H1 (cell line): Measurements from ENCODE around the gene FADS2. TPM values are rescaled to one million over a fixed set of nuclear protein-coding genes. Genes with fewer than 3 reads are reported as not detected.

Experiments used
- CTCF ChIA-PET: fragments of 300-600 bp; sonication (Branson Sonifier 250); formaldehyde crosslinking; loops from one replicate; lab custom pipeline; 2021; ENCODE audit not compliant: partially characterized antibody; lab: Charles Lee
- POLR2A ChIA-PET: fragments of 300-600 bp; sonication (Branson Sonifier 250); formaldehyde crosslinking; loops from one replicate; lab custom pipeline; 2021; ENCODE audit warnings: inconsistent platforms; ENCODE audit not compliant: partially characterized antibody; lab: Charles Lee
- DNase-seq, 2 experiments: peaks; one replicate each; pipeline versions ENCODE4 v3.0.0 to v3.0.0-alpha.2; 2010 to 2022; ENCODE audit warnings: low spot score in 2 of 2, low read depth in 1 of 2, mixed read lengths in 1 of 2
- FAIRE-seq: peaks from 2 replicates; lab custom pipeline; 2011; peaks lifted over from hg19 to GRCh38; lab: Jason Lieb, UNC
- H2AFZ ChIP-seq: 2 replicates; pipeline ENCODE4 v1.8.1; 2012; ENCODE audit warnings: low read length, inconsistent platforms
- H2AK5ac ChIP-seq: 2 replicates; pipeline ENCODE4 v1.6.1; 2013; ENCODE audit warnings: low read depth, low read length
- H2BK120ac ChIP-seq: replicated peaks from 2 replicates; pipeline ENCODE3; 2013; ENCODE audit warnings: low read depth, low read length, inconsistent platforms
- H2BK12ac ChIP-seq: 2 replicates; pipeline ENCODE4 v1.6.1; 2013; ENCODE audit warnings: low read depth, low read length
- H2BK15ac ChIP-seq: 2 replicates; pipeline ENCODE4 v1.6.1; 2013; ENCODE audit warnings: low read length
- H2BK20ac ChIP-seq: 2 replicates; pipeline ENCODE4 v1.6.1; 2013; ENCODE audit warnings: low read length
- H2BK5ac ChIP-seq: 2 replicates; pipeline ENCODE4 v1.6.1; 2013; ENCODE audit warnings: low read depth, low read length
- H3K14ac ChIP-seq: 2 replicates; pipeline ENCODE4 v1.6.1; 2013; ENCODE audit warnings: inconsistent platforms; ENCODE audit not compliant: insufficient read length
- H3K18ac ChIP-seq: 2 replicates; pipeline ENCODE4 v1.6.1; 2013; ENCODE audit warnings: low read length; ENCODE audit errors: extremely low read depth
- H3K23ac ChIP-seq: 2 replicates; pipeline ENCODE4 v1.6.1; 2013; ENCODE audit warnings: inconsistent platforms; ENCODE audit not compliant: insufficient read length
- H3K23me2 ChIP-seq: 2 replicates; pipeline ENCODE4 v1.6.1; 2013; ENCODE audit warnings: low read depth, low read length
- H3K27ac ChIP-seq: 2 replicates; pipeline ENCODE4 v1.6.1; 2011; ENCODE audit warnings: low read depth, low read length, inconsistent platforms
- H3K27me3 ChIP-seq, 4 experiments: replicated peaks in 1 of 4; 1 replicate in 1 of 4; 2 replicates in 3 of 4; pipeline versions ENCODE4 v1.6.1 to v1.8.1; 2011 to 2013; ENCODE audit warnings: low read length in 3 of 4, mild to moderate bottlenecking in 3 of 4, inconsistent platforms in 2 of 4, mixed read lengths in 2 of 4, moderate library complexity in 1 of 4; ENCODE audit not compliant: control insufficient read depth in 3 of 4, insufficient read depth in 3 of 4; ENCODE audit errors: extremely low read depth in 1 of 4
- H3K36me3 ChIP-seq, 4 experiments: 2 replicates each; pipeline versions ENCODE4 v1.6.1 to v1.8.1; 2011 to 2013; ENCODE audit warnings: mild to moderate bottlenecking in 4 of 4, low read length in 3 of 4, moderate library complexity in 2 of 4, control low read depth in 1 of 4, inconsistent platforms in 1 of 4; ENCODE audit not compliant: insufficient read depth in 4 of 4, control insufficient read depth in 2 of 4
- H3K4ac ChIP-seq: replicated peaks from 2 replicates; pipeline ENCODE3; 2013; ENCODE audit warnings: low read length, low read depth, mixed read lengths, inconsistent platforms; ENCODE audit not compliant: insufficient read length
- H3K4me1 ChIP-seq, 4 experiments: replicated peaks in 1 of 4; 1 replicate in 1 of 4; 2 replicates in 3 of 4; pipeline versions ENCODE4 v1.6.1 to v1.8.1; 2011 to 2013; ENCODE audit warnings: low read length in 3 of 4, inconsistent platforms in 2 of 4, mixed read lengths in 1 of 4; ENCODE audit not compliant: insufficient read depth in 4 of 4, control insufficient read depth in 3 of 4
- H3K4me2 ChIP-seq, 2 experiments: 2 replicates each; pipeline versions ENCODE4 v1.6.1 to v1.8.1; 2011 to 2013; ENCODE audit warnings: low read depth in 2 of 2, low read length in 2 of 2, control low read depth in 1 of 2, inconsistent platforms in 1 of 2, mild to moderate bottlenecking in 1 of 2; ENCODE audit not compliant: insufficient read depth in 1 of 2
- H3K4me3 ChIP-seq, 4 experiments: fragments of 200-600, 300-600 bp in 1 of 4; sonication (generic), shearing (Covaris generic), sonication (Bioruptor Twin) in 1 of 4; 2 replicates each; pipeline versions ENCODE4 v1.5.1 to v1.8.1; 2011 to 2016; ENCODE audit warnings: low read length in 4 of 4, low read depth in 3 of 4, control low read depth in 2 of 4, inconsistent platforms in 2 of 4, mild to moderate bottlenecking in 2 of 4, mixed read lengths in 1 of 4, moderate library complexity in 1 of 4; ENCODE audit not compliant: insufficient read depth in 2 of 4; ENCODE audit errors: extremely low read depth in 1 of 4
- H3K56ac ChIP-seq: replicated peaks from 2 replicates; pipeline ENCODE3; 2013; ENCODE audit warnings: low read depth, mild to moderate bottlenecking, mixed read lengths, low read length, inconsistent platforms; ENCODE audit not compliant: insufficient read length
- H3K79me1 ChIP-seq: 2 replicates; pipeline ENCODE4 v1.6.1; 2013; ENCODE audit warnings: low read depth, low read length, control low read depth
- H3K79me2 ChIP-seq, 2 experiments: 2 replicates each; pipeline versions ENCODE4 v1.6.1 to v1.8.1; 2012 to 2013; ENCODE audit warnings: low read length in 2 of 2, mild to moderate bottlenecking in 2 of 2, inconsistent platforms in 1 of 2; ENCODE audit not compliant: insufficient read depth in 2 of 2, control insufficient read depth in 1 of 2
- H3K9ac ChIP-seq, 4 experiments: replicated peaks in 1 of 4; 1 replicate in 1 of 4; 2 replicates in 3 of 4; pipeline versions ENCODE4 v1.6.1 to v1.8.1; 2011 to 2013; ENCODE audit warnings: low read depth in 3 of 4, low read length in 3 of 4, control low read depth in 2 of 4, mild to moderate bottlenecking in 2 of 4, moderate library complexity in 2 of 4, inconsistent platforms in 1 of 4; ENCODE audit errors: extremely low read depth in 1 of 4
- H3K9me3 ChIP-seq, 2 experiments: 2 replicates each; pipeline versions ENCODE4 v1.6.1 to v1.8.1; 2012 to 2013; ENCODE audit warnings: mild to moderate bottlenecking in 2 of 2, moderate library complexity in 2 of 2, control low read depth in 1 of 2, inconsistent platforms in 1 of 2, low read depth in 1 of 2, low read length in 1 of 2, mixed read lengths in 1 of 2; ENCODE audit not compliant: insufficient read depth in 2 of 2
- H4K20me1 ChIP-seq, 2 experiments: replicated peaks in 1 of 2; 2 replicates each; pipeline versions ENCODE3 to v1.8.1; 2011 to 2013; ENCODE audit warnings: inconsistent platforms in 2 of 2, low read length in 2 of 2, mild to moderate bottlenecking in 1 of 2; ENCODE audit not compliant: insufficient read depth in 2 of 2, control insufficient read depth in 1 of 2
- H4K5ac ChIP-seq: 2 replicates; pipeline ENCODE4 v1.6.1; 2013; ENCODE audit warnings: low read length, low read depth, mixed read lengths, inconsistent platforms; ENCODE audit not compliant: insufficient read length
- H4K8ac ChIP-seq: 2 replicates; pipeline ENCODE4 v1.8.0; 2013; ENCODE audit warnings: mild to moderate bottlenecking, moderate library complexity, low read length, inconsistent platforms; ENCODE audit not compliant: insufficient read depth; ENCODE audit errors: extremely low read depth
- H4K91ac ChIP-seq: replicated peaks from 2 replicates; pipeline ENCODE3; 2013; ENCODE audit warnings: low read length, mixed read lengths, inconsistent platforms; ENCODE audit not compliant: insufficient read length
- CREB1 ChIP-seq: IDR thresholded peaks from 2 replicates; pipeline ENCODE4 v1.6.1; 2012; ENCODE audit warnings: inconsistent platforms
- NRF1 ChIP-seq: IDR thresholded peaks from 2 replicates; pipeline ENCODE4 v1.6.1; 2011; ENCODE audit warnings: mild to moderate bottlenecking, low read depth, low read length, improper control_type of control experiment
- POLR2A ChIP-seq, 2 experiments: IDR thresholded peaks; 1 replicate in 1 of 2; 2 replicates in 1 of 2; pipeline ENCODE4 v1.6.1; 2011; ENCODE audit warnings: low read depth in 2 of 2, low read length in 2 of 2, mild to moderate bottlenecking in 2 of 2; ENCODE audit errors: control extremely low read depth in 1 of 2
- RAD21 ChIP-seq, 2 experiments: IDR thresholded peaks in 1 of 2; conservative IDR thresholded peaks in 1 of 2; 2 replicates each; pipeline ENCODE4 v1.6.1; 2011; ENCODE audit warnings: low read depth in 2 of 2, low read length in 2 of 2, improper control_type of control experiment in 1 of 2, inconsistent platforms in 1 of 2, mild to moderate bottlenecking in 1 of 2, moderate library complexity in 1 of 2
- RNF2 ChIP-seq: fragments of 200-900, 300-1000 bp; sonication (generic); IDR thresholded peaks from 2 replicates; pipeline ENCODE4 v1.7.1; 2016; ENCODE audit warnings: borderline replicate concordance, low read depth, mild to moderate bottlenecking, antibody characterized with exemption, low read length; ENCODE audit not compliant: poor library complexity, severe bottlenecking; ENCODE audit errors: missing control alignments
- SP4 ChIP-seq: IDR thresholded peaks from 2 replicates; pipeline ENCODE4 v1.6.1; 2012; ENCODE audit warnings: low read length, inconsistent platforms
- YY1 ChIP-seq: IDR thresholded peaks from 2 replicates; pipeline ENCODE4 v1.6.1; 2011; ENCODE audit warnings: low read depth, mild to moderate bottlenecking, low read length
- WGBS, 2 experiments: shearing (Covaris generic) in 1 of 2; methylation state at CpG; one replicate each; pipeline versions ENCODE4 v1.1.6 to v1.1.7; 2013 to 2015; ENCODE audit warnings: low lambda C conversion rate in 2 of 2, mixed read lengths in 2 of 2, inconsistent platforms in 1 of 2, low coverage in 1 of 2, missing lambda C conversion rate in 1 of 2; ENCODE audit not compliant: insufficient replicate concordance in 2 of 2, insufficient coverage in 1 of 2, insufficient read length in 1 of 2; ENCODE audit errors: extremely low coverage in 1 of 2, missing lambda C conversion rate in 1 of 2; 5-methylcytosine and 5-hydroxymethylcytosine counted together
- polyA plus RNA-seq, 7 experiments: library from polyadenylated mRNA; depleted of rRNA in 3 of 7; stranded (reverse) in 5 of 7; unstranded in 2 of 7; fragments of >200 nt in 5 of 7; fragments of 200-250 nt in 2 of 7; gene quantifications; 1 replicate in 5 of 7; 2 replicates in 1 of 7; 4 replicates in 1 of 7; pipeline versions ENCODE4 v1.2.1 to v1.2.3, GENCODE V29; 2011 to 2013; ENCODE audit warnings: missing spikeins in 2 of 7, mixed read lengths in 2 of 7
- total RNA-seq: library from RNA; stranded (reverse); fragmentation: NEBNext Ultra II Directional; extraction: Animal tissue kit (Norgen Biotek cat#: 25700); gene quantifications from 2 replicates; pipeline ENCODE4 v1.2.1, GENCODE V29; 2021

Gene FADS2
- total and polyA plus RNA-seq, 2 of the 8 experiments (the other 6 are each of a cell fraction or from before 2014, with no cell fraction given): 499 to 701 TPM

GRCh38 chr11:61895046-61895717 lies 67.1 kb downstream of the FADS2 start:
- POLR2A ChIA-PET: no interaction called here
- no peak overlapping the region for H2AFZ ChIP-seq
- H3K4me1 ChIP-seq: peaks cover 0 to 19% (median 8%) of the 10 kb centered on the region in 4 experiments; a peak in 6 of 7 replicates
- H2BK120ac ChIP-seq: no peak overlapping the region
- H3K79me2 ChIP-seq: no peaks in the 10 kb centered on the region; a peak in 1 of 4 replicates
- no peak overlapping the region for H3K4me2 ChIP-seq
- no peak overlapping the region for H2BK15ac ChIP-seq
- no peaks in the 10 kb centered on the region for H3K79me1 ChIP-seq
- H3K18ac ChIP-seq: no peak overlapping the region
- no peak overlapping the region for H2BK5ac ChIP-seq
- FAIRE-seq (no peak), DNase-seq (no peak)
- no peak for TF ChIP-seq RAD21 (IDR thresholded peaks at IDR 0.05 in 1 of 2, conservative IDR thresholded peaks at IDR 0.05 in 1 of 2; ENCODE audit: low read depth in 2 of 2, low read length in 2 of 2)
- no peak for TF ChIP-seq YY1
- TF ChIP-seq NRF1: no peak
- no peak for TF ChIP-seq SP4
- TF ChIP-seq RNF2: no peak
- TF ChIP-seq CREB1: no peak
- no peak for TF ChIP-seq POLR2A (IDR thresholded peaks at IDR 0.05; ENCODE audit: control extremely low read depth in 1 of 2, low read depth in 2 of 2, low read length in 2 of 2)
- WGBS, 2 experiments: 87% methylated on average over 17 of the region's 17 CpGs; no CpG with 5 or more reads in 1 of the 2 experiments
- H3K4me3 ChIP-seq: no peak overlapping the region
- H3K27ac ChIP-seq: no peak overlapping the region
- peaks cover under 1 to 2% of the 10 kb centered on the region in 2 experiments for H4K20me1 ChIP-seq
- peaks cover 8% of the 10 kb centered on the region; the same call in 1 of the 2 replicates for H3K23me2 ChIP-seq
- no peaks in the 10 kb centered on the region for H3K9me3 ChIP-seq
- no peak overlapping the region for H2BK12ac ChIP-seq
- no peak overlapping the region for H2BK20ac ChIP-seq
- no peaks in the 10 kb centered on the region for H3K36me3 ChIP-seq
- no peak overlapping the region for H3K14ac ChIP-seq
- no peak overlapping the region for H3K9ac ChIP-seq
- H3K23ac ChIP-seq: no peak overlapping the region
- no peak overlapping the region for H3K56ac ChIP-seq
- H3K4ac ChIP-seq: no peak overlapping the region
- H3K27me3 ChIP-seq: no peaks in the 10 kb centered on the region
- H4K8ac ChIP-seq: no peak overlapping the region
- no peak overlapping the region for H4K91ac ChIP-seq
- CTCF ChIA-PET: interaction anchor here (0.6 to 23.2 kb wide), 10 partner anchors 11 to 214 kb away, joined by 3 to 658 read pairs (median 172); partner anchors contain the start of genes BEST1, FTH1 and RAB3IL1
- no peak overlapping the region for H2AK5ac ChIP-seq
- no peak overlapping the region for H4K5ac ChIP-seq
